ENCODE data around the gene MAPK8. TPM values are rescaled to one million over a fixed set of nuclear protein-coding genes. Genes with fewer than 3 reads are reported as not detected.

MAPK8 gene
- total RNA-seq, 1 experiment from 2014 or later: 67.5 TPM

GRCh38 chr10:48299066-48299465 is 7.4 kb upstream of the MAPK8 start:
- H3K4me1 ChIP-seq (replicated peaks; ENCODE audit: insufficient read depth): no peaks in the 10 kb centered on the region
- no peaks in the 10 kb centered on the region for H3K27me3 ChIP-seq (ENCODE audit: insufficient read depth, low read depth)
- H3K36me3 ChIP-seq (ENCODE audit: low read depth): no peaks in the 10 kb centered on the region
- no peak overlapping the region for H2AFZ ChIP-seq
- no peaks in the 10 kb centered on the region for H3F3A ChIP-seq (ENCODE audit: insufficient read depth, low read depth)
- no peaks in the 10 kb centered on the region for H3K79me2 ChIP-seq (ENCODE audit: low read depth)
- H3K9me2 ChIP-seq (ENCODE audit: insufficient read depth): no peaks in the 10 kb centered on the region
- ChIA-PET CTCF (no interaction called here), POLR2A (ENCODE audit: unreplicated experiment) (no interaction called here)
- BruUV-seq (replicated peaks): no TSS peak
- H4K20me1 ChIP-seq (ENCODE audit: insufficient read depth): no peaks in the 10 kb centered on the region
- no peaks in the 10 kb centered on the region for H3K9me3 ChIP-seq (ENCODE audit: insufficient read depth, low read depth)
- intact Hi-C loops (cut with micrococcal nuclease; ENCODE audit: unreplicated experiment): no loop called here
- no peak overlapping the region for H3K27ac ChIP-seq
- no peak for TF ChIP-seq CTCF (conservative IDR thresholded peaks at IDR 0.05)
- no peak overlapping the region for H3K4me2 ChIP-seq
- H3K4me3 ChIP-seq: no peak overlapping the region
- no peak for DNase-seq

GRCh38 chr10:48299692-48300091 is 6.8 kb upstream of the MAPK8 start:
- H3K27ac ChIP-seq: no peak overlapping the region
- no peaks in the 10 kb centered on the region for H3F3A ChIP-seq (ENCODE audit: insufficient read depth, low read depth)
- H3K36me3 ChIP-seq (ENCODE audit: low read depth): no peaks in the 10 kb centered on the region
- no peak overlapping the region for H2AFZ ChIP-seq
- H3K79me2 ChIP-seq (ENCODE audit: low read depth): no peaks in the 10 kb centered on the region
- no peaks in the 10 kb centered on the region for H3K9me2 ChIP-seq (ENCODE audit: insufficient read depth)
- intact Hi-C loops (cut with micrococcal nuclease; ENCODE audit: unreplicated experiment): loop anchor here (5.0 kb wide), 1 partner anchor 47 kb away; no protein-coding TSS in a partner anchor
- no peak overlapping the region for H3K4me2 ChIP-seq
- no peak overlapping the region for H3K4me3 ChIP-seq
- TF ChIP-seq CTCF (conservative IDR thresholded peaks at IDR 0.05) (no peak), EZH2 (IDR thresholded peaks at IDR 0.05; ENCODE audit: low read depth) (no peak)
- ChIA-PET CTCF (interaction anchor here (0.8 kb wide), 1 partner anchor 10 kb away, joined by 4 read pairs; no protein-coding TSS in a partner anchor), POLR2A (ENCODE audit: unreplicated experiment) (no interaction called here)
- DNase-seq: no peak
- H3K9me3 ChIP-seq (ENCODE audit: insufficient read depth, low read depth): no peaks in the 10 kb centered on the region
- no peaks in the 10 kb centered on the region for H3K4me1 ChIP-seq (replicated peaks; ENCODE audit: insufficient read depth)
- no peaks in the 10 kb centered on the region for H4K20me1 ChIP-seq (ENCODE audit: insufficient read depth)
- no TSS peak for BruUV-seq (replicated peaks)
- no peaks in the 10 kb centered on the region for H3K27me3 ChIP-seq (ENCODE audit: insufficient read depth, low read depth)

- CTCF ChIA-PET: no interaction called here
- H3K9me2 ChIP-seq (ENCODE audit: insufficient read depth): no peaks in the 10 kb centered on the region
Measured at GRCh38 chr10:48300556-48300955, 5.9 kb upstream of the MAPK8 start.

More at GRCh38 chr10:48300556-48300955, 5.9 kb upstream of the MAPK8 start:
- Histone ChIP-seq H3K27ac (no peak overlapping the region), H3K36me3 (ENCODE audit: low read depth) (no peaks in the 10 kb centered on the region), H3K27me3 (ENCODE audit: insufficient read depth, low read depth) (no peaks in the 10 kb centered on the region), H2AFZ (no peak overlapping the region), H3K9me3 (ENCODE audit: insufficient read depth, low read depth) (no peaks in the 10 kb centered on the region), H3K4me2 (no peak overlapping the region), H4K20me1 (ENCODE audit: insufficient read depth) (no peaks in the 10 kb centered on the region), H3F3A (ENCODE audit: insufficient read depth, low read depth) (peaks cover under 1% of the 10 kb centered on the region; the same call in 1 of the 2 replicates), H3K79me2 (ENCODE audit: low read depth) (no peaks in the 10 kb centered on the region), H3K4me1 (replicated peaks; ENCODE audit: insufficient read depth) (no peaks in the 10 kb centered on the region; the same call in 1 of the 2 replicates), H3K4me3 (no peak overlapping the region)
- BruUV-seq (replicated peaks): no TSS peak
- TF ChIP-seq EZH2 (IDR thresholded peaks at IDR 0.05; ENCODE audit: low read depth): no peak
- no peak for TF ChIP-seq CTCF (conservative IDR thresholded peaks at IDR 0.05)
- intact Hi-C loops (cut with micrococcal nuclease; ENCODE audit: unreplicated experiment): loop anchor here (5.0 kb wide), 1 partner anchor 48 kb away; no protein-coding TSS in a partner anchor
- POLR2A ChIA-PET (ENCODE audit: unreplicated experiment): no interaction called here
- DNase-seq: no peak

All from PC-9 (cell line).